K562 (cell line): ENCODE results near the gene LTBP4. TPM values are rescaled to one million over a fixed set of nuclear protein-coding genes. Genes with fewer than 3 reads are reported as not detected.

Experiments used
- BRF1 ChIP-seq: IDR thresholded peaks from 3 replicates; pipeline ENCODE4 v1.6.1; 2011; ENCODE audit warnings: borderline replicate concordance, mild to moderate bottlenecking; ENCODE audit not compliant: insufficient read length; ENCODE audit errors: extremely low read depth
- FOSL1 ChIP-seq: fragments of 200-800 bp; sonication (Bioruptor generic); conservative IDR thresholded peaks from 2 replicates; pipeline ENCODE4 v1.6.1; 2016; ENCODE audit warnings: missing genetic modification characterization, missing compliant biosample characterization
- MBD2 ChIP-seq: sonication (generic); IDR thresholded peaks from 2 replicates; pipeline ENCODE4 v1.6.1; 2016; ENCODE audit warnings: low read depth, borderline replicate concordance
- NR2C1 ChIP-seq, 2 experiments: fragments of 450-650 bp; IDR thresholded peaks; 2 replicates each; pipeline ENCODE4 v1.6.1; 2017; ENCODE audit warnings: mild to moderate bottlenecking in 2 of 2, antibody characterized with exemption in 1 of 2, inconsistent platforms in 1 of 2, missing compliant biosample characterization in 1 of 2, missing genetic modification characterization in 1 of 2
- TAF15 ChIP-seq: fragments of 200-400 bp; formaldehyde crosslinking; IDR thresholded peaks from 2 replicates; pipeline ENCODE4 v1.6.1; 2017; ENCODE audit warnings: mild to moderate bottlenecking, low read depth, low read length, moderate library complexity
- ZNF584 ChIP-seq: fragments of 200-800 bp; sonication (Bioruptor generic); IDR thresholded peaks from 2 replicates; pipeline ENCODE4 v1.6.1; 2016; ENCODE audit warnings: low read depth, mild to moderate bottlenecking, missing genetic modification characterization, missing compliant biosample characterization
- ZNF76 ChIP-seq: fragments of 250-450 bp; sonication (Bioruptor Pico); IDR thresholded peaks from 2 replicates; pipeline ENCODE4 v1.4.0; 2020; ENCODE audit warnings: mild to moderate bottlenecking, moderate library complexity, borderline replicate concordance
- polyA plus RNA-seq, 8 experiments: library from polyadenylated mRNA; depleted of rRNA in 4 of 8; stranded (reverse) in 5 of 8; unstranded in 3 of 8; fragments of >200 nt; fragmentation: Nextera tagmentation in 2 of 8; fragmentation: Illumina TruSeq in 1 of 8; extraction: Ambion mirVana in 2 of 8; extraction: Trizol in 1 of 8; gene quantifications; 2 replicates each; pipeline versions ENCODE4 v1.2.1 to v1.2.3, GENCODE V29; 2011 to 2014; ENCODE audit warnings: inconsistent platforms in 1 of 8, missing spikeins in 1 of 8
- total RNA-seq, 7 experiments: library from RNA; depleted of rRNA in 6 of 7; stranded (reverse); fragments of >200 nt in 6 of 7; fragmentation: Illumina TruSeq in 2 of 7; extraction: Trizol in 2 of 7; gene quantifications; 2 replicates each; pipeline versions ENCODE4 v1.2.1 to v1.2.3, GENCODE V29; 2011 to 2021; ENCODE audit warnings: low replicate concordance in 1 of 7
- TF ChIP-seq, protein P1 (sequence below), 2 experiments: fragments of 450-650 bp in 1 of 2; sonication (generic) in 1 of 2; formaldehyde crosslinking in 1 of 2; IDR thresholded peaks; 2 replicates each; pipeline versions ENCODE4 v1.7.1 to v1.9.0; 2016 to 2022; ENCODE audit warnings: inconsistent platforms in 1 of 2, mild to moderate bottlenecking in 1 of 2, missing genetic modification reagents in 1 of 2
- TF ChIP-seq, protein P2 (sequence below), 3 experiments: fragments of 200-800 bp in 1 of 3; fragments of 250-450 bp in 1 of 3; fragments of 450-650 bp in 1 of 3; sonication (Bioruptor Pico) in 1 of 3; sonication (Bioruptor generic) in 1 of 3; formaldehyde crosslinking in 1 of 3; IDR thresholded peaks; 2 replicates each; pipeline versions ENCODE4 v1.6.1 to v1.8.0; 2016 to 2022; ENCODE audit warnings: mild to moderate bottlenecking in 2 of 3, missing genetic modification characterization in 2 of 3, missing compliant biosample characterization in 1 of 3, moderate library complexity in 1 of 3

LTBP4 gene
- total and polyA plus RNA-seq, 9 of the 15 experiments (the other 6 are each of a cell fraction or from before 2014, with no cell fraction given): 0.35 to 160 (median 31.6) TPM

DNA sequence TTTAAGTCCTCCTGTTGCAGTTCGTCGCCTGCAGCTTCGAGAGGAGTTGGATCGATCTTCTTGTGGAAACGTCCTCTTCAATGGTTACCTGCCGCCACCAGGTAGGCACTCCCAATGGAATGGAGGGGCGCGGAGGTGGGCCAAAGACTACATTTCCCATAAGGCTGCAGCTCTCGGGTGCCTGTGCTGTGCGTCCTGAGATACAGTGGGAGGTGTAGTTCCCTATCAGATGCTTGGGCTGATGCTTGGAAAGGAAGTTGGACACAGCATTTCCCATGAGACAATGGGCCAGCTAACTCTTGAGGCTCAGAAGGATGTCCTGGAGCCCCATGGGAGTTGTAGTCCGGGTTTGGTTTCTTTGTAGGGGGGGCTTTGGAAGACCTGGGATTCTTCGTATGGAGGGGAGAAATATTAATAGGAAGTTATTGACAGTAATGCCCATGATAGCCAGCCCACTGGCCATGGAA lies 22.7 kb upstream of the LTBP4 start (continued):
- TF ChIP-seq, protein P1, sequence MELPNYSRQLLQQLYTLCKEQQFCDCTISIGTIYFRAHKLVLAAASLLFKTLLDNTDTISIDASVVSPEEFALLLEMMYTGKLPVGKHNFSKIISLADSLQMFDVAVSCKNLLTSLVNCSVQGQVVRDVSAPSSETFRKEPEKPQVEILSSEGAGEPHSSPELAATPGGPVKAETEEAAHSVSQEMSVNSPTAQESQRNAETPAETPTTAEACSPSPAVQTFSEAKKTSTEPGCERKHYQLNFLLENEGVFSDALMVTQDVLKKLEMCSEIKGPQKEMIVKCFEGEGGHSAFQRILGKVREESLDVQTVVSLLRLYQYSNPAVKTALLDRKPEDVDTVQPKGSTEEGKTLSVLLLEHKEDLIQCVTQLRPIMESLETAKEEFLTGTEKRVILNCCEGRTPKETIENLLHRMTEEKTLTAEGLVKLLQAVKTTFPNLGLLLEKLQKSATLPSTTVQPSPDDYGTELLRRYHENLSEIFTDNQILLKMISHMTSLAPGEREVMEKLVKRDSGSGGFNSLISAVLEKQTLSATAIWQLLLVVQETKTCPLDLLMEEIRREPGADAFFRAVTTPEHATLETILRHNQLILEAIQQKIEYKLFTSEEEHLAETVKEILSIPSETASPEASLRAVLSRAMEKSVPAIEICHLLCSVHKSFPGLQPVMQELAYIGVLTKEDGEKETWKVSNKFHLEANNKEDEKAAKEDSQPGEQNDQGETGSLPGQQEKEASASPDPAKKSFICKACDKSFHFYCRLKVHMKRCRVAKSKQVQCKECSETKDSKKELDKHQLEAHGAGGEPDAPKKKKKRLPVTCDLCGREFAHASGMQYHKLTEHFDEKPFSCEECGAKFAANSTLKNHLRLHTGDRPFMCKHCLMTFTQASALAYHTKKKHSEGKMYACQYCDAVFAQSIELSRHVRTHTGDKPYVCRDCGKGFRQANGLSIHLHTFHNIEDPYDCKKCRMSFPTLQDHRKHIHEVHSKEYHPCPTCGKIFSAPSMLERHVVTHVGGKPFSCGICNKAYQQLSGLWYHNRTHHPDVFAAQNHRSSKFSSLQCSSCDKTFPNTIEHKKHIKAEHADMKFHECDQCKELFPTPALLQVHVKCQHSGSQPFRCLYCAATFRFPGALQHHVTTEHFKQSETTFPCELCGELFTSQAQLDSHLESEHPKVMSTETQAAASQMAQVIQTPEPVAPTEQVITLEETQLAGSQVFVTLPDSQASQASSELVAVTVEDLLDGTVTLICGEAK (IDR thresholded peaks at IDR 0.05): peak; percentile 83
- TF ChIP-seq, protein P1 (CRISPR knock-in tag; IDR thresholded peaks at IDR 0.05): no peak
- TF ChIP-seq, protein P2, sequence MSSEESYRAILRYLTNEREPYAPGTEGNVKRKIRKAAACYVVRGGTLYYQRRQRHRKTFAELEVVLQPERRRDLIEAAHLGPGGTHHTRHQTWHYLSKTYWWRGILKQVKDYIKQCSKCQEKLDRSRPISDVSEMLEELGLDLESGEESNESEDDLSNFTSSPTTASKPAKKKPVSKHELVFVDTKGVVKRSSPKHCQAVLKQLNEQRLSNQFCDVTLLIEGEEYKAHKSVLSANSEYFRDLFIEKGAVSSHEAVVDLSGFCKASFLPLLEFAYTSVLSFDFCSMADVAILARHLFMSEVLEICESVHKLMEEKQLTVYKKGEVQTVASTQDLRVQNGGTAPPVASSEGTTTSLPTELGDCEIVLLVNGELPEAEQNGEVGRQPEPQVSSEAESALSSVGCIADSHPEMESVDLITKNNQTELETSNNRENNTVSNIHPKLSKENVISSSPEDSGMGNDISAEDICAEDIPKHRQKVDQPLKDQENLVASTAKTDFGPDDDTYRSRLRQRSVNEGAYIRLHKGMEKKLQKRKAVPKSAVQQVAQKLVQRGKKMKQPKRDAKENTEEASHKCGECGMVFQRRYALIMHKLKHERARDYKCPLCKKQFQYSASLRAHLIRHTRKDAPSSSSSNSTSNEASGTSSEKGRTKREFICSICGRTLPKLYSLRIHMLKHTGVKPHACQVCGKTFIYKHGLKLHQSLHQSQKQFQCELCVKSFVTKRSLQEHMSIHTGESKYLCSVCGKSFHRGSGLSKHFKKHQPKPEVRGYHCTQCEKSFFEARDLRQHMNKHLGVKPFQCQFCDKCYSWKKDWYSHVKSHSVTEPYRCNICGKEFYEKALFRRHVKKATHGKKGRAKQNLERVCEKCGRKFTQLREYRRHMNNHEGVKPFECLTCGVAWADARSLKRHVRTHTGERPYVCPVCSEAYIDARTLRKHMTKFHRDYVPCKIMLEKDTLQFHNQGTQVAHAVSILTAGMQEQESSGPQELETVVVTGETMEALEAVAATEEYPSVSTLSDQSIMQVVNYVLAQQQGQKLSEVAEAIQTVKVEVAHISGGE (CRISPR knock-in tag; IDR thresholded peaks at IDR 0.05): peak in 1 of 3 experiments; percentile 82; a peak in 2 of 6 replicates
- peak; percentile 67; the same call in 1 of the 2 replicates for TF ChIP-seq ZNF584 (CRISPR knock-in tag)
- no peak for TF ChIP-seq TAF15
- no peak for TF ChIP-seq BRF1
- TF ChIP-seq ZNF76 (CRISPR knock-in tag): 0 out of 2 replicates have a peak, but pooled peaks have one; percentile 16
- TF ChIP-seq NR2C1 (IDR thresholded peaks at IDR 0.05): peak; percentile 60; the same call in 1 of the 2 replicates
- peak; percentile 84 for TF ChIP-seq NR2C1 (tag; IDR thresholded peaks at IDR 0.05)
- TF ChIP-seq FOSL1 (tag): 0 out of 2 replicates have a peak, but pooled peaks have one; percentile 13
- TF ChIP-seq MBD2: peak; percentile 91
